Activated T-cell treated with anti-CD3 and anti-CD28 coated beads, Interleukin-2, amount 50 U/mL, for 4 hours (primary cell): ENCODE data around the gene TTC34. TPM values are rescaled to one million over a fixed set of nuclear protein-coding genes. Genes with fewer than 3 reads are reported as not detected.
"Not testable (repeated sequence)": the region's sequence is repeated elsewhere in the genome, so short reads cannot be mapped to it uniquely, and the experiment has no call there.

Source experiments
- ATAC-seq, 2 donors: fragments of 200-7000 bp; cut with Tn5 transposase; one replicate each; pipeline ENCODE4 v1.10.0; 2021
- DNase-seq: peaks from one replicate; pipeline ENCODE4 v3.0.0-alpha.2; 2020
- H3K27me3 Mint-ChIP-seq: one replicate; pipeline ENCODE4 v1.8.0; 2021; ENCODE audit warnings: low read depth, mixed read lengths
- H3K36me3 Mint-ChIP-seq: one replicate; pipeline ENCODE4 v1.8.0; 2022; ENCODE audit warnings: mixed read lengths; ENCODE audit not compliant: insufficient read depth
- H3K4me1 Mint-ChIP-seq: one replicate; pipeline ENCODE4 v1.8.0; 2021; ENCODE audit warnings: low read depth, mixed read lengths
- H3K4me3 Mint-ChIP-seq: one replicate; pipeline ENCODE4 v1.8.0; 2021; ENCODE audit warnings: mild to moderate bottlenecking, moderate library complexity, mixed read lengths
- H3K9me3 Mint-ChIP-seq: one replicate; pipeline ENCODE4 v1.8.0; 2021; ENCODE audit warnings: mixed read lengths
- total RNA-seq, 3 donors: library from RNA; stranded (reverse); gene quantifications; one replicate each; pipeline ENCODE4 v1.2.1, GENCODE V29; 2021

Gene TTC34
- total RNA-seq, 3 donors from 2014 or later, result 0.56 to 0.82 (median 0.60) TPM

DNA sequence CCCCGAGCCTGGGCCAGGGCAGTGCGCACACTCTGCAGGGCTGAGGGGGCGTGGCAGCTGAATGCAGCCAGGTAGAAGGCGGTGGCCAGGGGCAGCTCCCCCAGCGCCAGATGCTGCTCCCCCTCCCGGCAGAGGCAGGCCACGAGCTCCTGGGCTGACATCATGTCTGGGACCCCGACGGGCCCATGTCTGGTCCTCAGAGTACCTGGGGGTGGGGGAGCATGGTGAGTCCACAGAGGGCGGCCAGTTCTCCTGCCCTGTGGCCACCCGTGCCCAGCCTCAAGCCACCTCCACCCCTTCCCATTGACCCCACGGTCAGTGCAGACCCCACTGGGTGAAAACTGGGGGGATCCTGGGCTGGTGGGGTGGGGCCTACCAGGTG lies 838 bp downstream of the TTC34 start:
- no peaks in the 10 kb centered on the region for H3K36me3 Mint-ChIP-seq
- no peak for DNase-seq
- no peak overlapping the region for H3K4me3 Mint-ChIP-seq
- H3K9me3 Mint-ChIP-seq, result no peaks in the 10 kb centered on the region
- peaks cover 14% of the 10 kb centered on the region for H3K27me3 Mint-ChIP-seq
- H3K4me1 Mint-ChIP-seq, result peaks cover 3% of the 10 kb centered on the region
- no peak for ATAC-seq

DNA sequence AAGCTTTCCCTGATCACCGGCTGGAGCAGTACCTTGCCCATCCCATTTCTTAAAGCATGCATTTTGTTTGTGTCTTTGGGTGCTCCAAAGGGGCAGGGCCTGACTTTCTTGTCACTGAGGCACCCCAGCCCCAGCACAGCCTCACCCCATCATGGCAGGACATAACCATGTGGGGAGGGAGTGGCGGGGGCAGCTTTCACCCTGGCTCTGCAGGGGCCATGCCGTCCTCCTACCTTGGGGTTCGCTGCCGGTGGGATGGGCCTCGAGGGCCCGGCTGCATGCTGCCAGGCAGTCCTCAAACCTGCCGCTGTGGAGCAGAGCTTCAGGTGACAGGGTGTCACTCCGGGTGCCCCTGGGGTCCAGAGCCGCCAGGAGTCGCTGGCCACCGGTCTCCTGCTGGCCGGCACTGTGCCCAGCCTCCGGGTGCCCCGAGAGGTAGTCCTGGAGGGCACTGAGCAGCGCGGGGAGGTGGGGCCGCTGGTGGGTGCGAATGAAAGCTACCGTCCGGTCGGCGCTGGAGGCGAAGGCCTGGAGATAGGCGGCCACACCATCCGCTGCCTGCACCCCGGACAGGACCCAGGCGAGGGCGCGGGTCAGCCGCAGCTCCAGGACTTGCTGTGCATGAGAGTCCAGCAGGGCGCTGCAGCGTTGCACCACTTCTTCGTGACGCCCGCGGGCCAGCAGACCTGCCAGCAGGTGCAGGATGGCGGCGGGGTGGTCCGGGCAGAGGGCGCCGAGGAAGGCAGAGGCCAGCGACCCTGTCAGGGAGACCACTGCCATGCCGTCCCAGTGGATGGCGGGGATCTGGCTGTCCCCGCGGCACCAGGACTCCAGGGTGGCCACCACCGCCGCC lies 1.5 kb downstream of the TTC34 start:
- DNase-seq, result no peak
- H3K4me3 Mint-ChIP-seq, result no peak overlapping the region
- peaks cover 14% of the 10 kb centered on the region for H3K27me3 Mint-ChIP-seq
- ATAC-seq, result no peak
- no peaks in the 10 kb centered on the region for H3K9me3 Mint-ChIP-seq
- no peaks in the 10 kb centered on the region for H3K36me3 Mint-ChIP-seq
- H3K4me1 Mint-ChIP-seq, result peaks cover 3% of the 10 kb centered on the region

DNA sequence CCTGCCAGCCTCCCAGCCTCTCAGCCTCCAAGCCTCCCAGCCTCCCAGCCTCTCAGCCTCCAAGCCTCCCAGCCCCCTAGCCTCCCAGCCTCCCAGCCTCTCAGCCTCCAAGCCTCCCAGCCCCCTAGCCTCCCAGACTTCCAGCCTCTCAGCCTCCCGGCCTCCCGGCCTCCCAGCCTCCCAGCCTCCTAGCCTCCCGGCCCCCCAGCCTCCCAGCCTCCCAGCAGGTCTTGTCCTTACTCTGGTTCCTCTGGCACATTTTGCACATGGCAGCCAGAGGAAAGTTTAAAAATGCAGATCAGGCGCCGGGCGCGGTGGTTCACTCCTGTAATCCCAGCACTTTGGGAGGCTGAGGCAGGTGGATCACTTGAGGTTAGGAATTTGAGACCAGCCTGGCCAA lies 2.5 kb downstream of the TTC34 start:
- not testable (repeated sequence) for H3K4me1 Mint-ChIP-seq, H3K9me3 Mint-ChIP-seq, H3K4me3 Mint-ChIP-seq, ATAC-seq, H3K36me3 Mint-ChIP-seq, DNase-seq
- H3K27me3 Mint-ChIP-seq, result peaks cover 16% of the 10 kb centered on the region

DNA sequence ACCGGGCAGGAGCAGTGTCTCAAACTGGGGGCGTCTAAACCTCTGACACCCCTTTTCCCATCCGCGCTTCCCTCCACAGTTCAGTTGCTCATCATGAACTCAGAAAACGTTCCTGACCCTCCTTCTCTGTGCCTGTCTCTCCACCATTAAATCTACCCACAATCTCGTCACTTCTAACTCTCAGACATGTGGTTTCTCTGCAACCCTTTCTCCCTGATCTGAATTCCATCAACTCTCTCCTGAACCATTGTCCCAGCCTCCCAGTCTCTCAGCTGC lies 3.8 kb downstream of the TTC34 start:
- Mint-ChIP-seq H3K27me3 (peaks cover 24% of the 10 kb centered on the region), H3K4me3 (no peak overlapping the region), H3K9me3 (peaks cover 9% of the 10 kb centered on the region), H3K36me3 (peaks cover 2% of the 10 kb centered on the region), H3K4me1 (peaks cover 3% of the 10 kb centered on the region)
- DNase-seq, result no peak
- no peak for ATAC-seq

DNA sequence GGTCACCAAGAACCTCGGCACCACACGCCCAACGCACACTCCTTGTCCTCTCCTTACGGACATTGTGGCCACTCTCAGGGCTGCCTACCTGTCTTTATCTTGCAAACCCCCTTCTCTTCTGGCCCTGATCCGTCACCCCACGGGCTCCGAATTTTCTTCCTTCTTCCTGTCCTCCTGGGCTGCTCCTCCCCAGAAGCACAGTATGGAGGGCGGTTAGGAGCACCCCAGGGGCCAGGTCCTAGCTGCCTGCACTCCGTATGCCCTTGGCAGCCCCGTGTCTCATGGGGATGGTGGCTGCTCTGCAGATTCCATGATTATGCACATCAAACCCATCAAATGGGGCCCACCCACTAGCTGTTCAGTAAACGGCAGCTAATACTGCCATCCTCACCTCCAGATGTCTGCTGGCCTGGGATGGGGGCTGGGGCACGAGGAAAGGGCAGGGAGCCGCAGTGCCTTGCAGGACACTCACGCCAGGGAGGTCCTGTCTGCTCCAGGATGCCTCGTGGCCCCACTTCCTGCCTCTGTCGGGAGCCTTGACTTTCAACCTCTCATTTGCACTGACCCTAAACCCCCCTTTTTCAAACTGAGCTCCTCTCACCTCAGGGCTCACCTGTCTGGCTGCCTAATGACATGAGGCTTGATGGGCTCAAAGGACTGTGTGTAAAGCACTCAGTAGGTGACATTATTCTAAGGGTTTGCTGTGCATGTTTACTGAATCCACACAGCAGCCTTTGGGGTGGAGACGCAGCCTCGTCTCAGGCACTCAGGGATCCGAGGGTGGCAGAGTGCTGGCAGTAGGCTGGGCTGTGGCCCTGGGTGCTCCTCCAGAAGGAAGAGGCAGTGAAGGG lies 4.4 kb downstream of the TTC34 start:
- peaks cover 30% of the 10 kb centered on the region for H3K27me3 Mint-ChIP-seq
- no peak overlapping the region for H3K4me3 Mint-ChIP-seq
- H3K4me1 Mint-ChIP-seq, result peaks cover 3% of the 10 kb centered on the region
- DNase-seq, result no peak
- peaks cover 14% of the 10 kb centered on the region for H3K9me3 Mint-ChIP-seq
- ATAC-seq, result no peak
- H3K36me3 Mint-ChIP-seq, result peaks cover 5% of the 10 kb centered on the region

DNA sequence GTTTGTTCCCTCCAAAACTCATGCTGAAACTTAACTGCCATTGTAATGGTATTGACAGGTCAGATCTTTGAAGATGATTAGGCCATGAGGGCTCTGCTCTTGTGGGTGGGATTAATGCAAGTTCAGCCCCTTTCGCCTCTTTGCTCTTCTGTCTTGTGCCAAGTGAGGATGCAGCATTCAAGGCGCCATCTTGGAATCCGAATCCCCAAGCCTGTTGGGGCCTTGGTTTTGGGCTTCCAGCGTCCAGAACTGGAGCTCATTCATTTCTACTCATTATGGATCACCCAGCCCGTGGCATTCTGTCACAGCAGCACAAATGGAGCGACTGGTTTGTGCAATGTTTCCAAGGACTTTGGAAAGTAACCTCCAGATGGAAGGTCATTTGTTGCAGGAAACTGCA lies 5.6 kb downstream of the TTC34 start:
- DNase-seq (no peak), ATAC-seq (no peak)

DNA sequence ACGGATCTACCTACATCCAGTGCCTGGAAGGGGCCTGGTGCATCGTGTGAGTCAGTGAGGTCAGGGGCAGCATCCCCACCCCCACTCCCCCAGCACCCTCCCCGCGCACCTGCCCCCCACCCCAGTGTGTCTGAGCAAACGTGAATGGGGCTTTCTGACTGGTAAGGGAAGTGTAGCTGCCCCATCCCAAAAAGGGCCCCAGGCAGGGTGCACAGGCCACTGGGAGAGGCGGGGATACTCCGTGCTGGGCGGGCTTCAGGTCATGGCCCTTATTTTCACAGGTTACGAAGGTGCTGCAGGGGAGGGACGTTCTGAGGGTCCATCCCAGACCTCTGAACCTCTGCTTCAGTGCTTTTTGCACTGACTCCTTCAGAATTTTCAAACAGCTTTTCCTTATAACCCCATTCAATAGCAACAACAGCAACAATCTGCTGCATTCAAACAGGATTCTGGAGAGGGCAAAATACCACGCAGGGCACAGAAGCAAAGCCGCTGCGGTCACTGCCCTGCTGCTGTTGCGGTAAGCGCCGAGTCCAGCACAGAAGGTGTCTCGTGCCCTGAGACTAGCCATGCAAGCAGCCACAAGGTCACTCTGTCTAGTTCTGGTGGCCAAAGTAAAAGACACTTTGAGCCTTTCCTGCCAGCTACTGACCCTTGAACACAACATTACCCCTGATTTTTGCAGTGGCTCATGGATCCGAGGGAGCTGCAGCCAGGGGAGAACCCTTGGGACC lies 10.3 kb downstream of the TTC34 start:
- H3K9me3 Mint-ChIP-seq, result peaks cover 15% of the 10 kb centered on the region
- H3K4me1 Mint-ChIP-seq, result peaks cover 8% of the 10 kb centered on the region
- H3K36me3 Mint-ChIP-seq, result peaks cover 5% of the 10 kb centered on the region
- ATAC-seq, result no peak
- no peak for DNase-seq
- peaks cover 46% of the 10 kb centered on the region for H3K27me3 Mint-ChIP-seq
- no peak overlapping the region for H3K4me3 Mint-ChIP-seq

More for the DNA sequence above, 5.6 kb downstream of the TTC34 start:
- Mint-ChIP-seq H3K4me1 (no peaks in the 10 kb centered on the region), H3K27me3 (peaks cover 37% of the 10 kb centered on the region), H3K9me3 (peaks cover 15% of the 10 kb centered on the region), H3K36me3 (peaks cover 5% of the 10 kb centered on the region), H3K4me3 (no peak overlapping the region)

DNA sequence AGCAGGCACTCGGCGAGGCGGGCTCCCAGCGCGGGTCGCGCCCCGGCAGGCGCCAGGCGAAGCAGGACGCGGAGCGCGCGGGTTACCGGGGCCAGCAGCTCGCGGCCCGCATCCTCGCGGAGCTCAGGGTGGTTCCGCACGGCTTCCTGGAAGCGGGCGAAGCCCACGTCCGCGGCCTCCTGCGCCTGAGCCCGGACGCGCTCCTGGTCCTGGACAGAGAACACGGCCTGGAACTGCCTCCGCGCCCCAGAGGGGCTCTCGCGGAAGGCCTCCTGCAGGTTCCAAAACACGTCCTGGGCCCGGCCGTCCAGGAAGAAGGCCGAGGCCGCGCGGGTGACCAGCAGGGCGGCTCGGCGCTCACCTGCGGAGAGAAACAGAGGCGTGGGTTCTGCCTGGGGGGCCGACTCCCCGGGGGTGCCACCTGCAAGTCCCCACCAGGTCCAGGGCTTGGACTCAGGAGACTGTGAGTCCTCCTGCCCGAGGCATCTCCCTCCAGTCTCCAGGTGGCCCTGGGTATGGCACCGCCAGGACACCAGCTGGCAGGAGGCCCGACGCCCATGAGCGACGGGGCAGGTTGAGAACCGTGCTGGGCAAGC lies 11.4 kb downstream of the TTC34 start:
- Mint-ChIP-seq H3K9me3 (peaks cover 15% of the 10 kb centered on the region), H3K27me3 (peaks cover 46% of the 10 kb centered on the region), H3K36me3 (peaks cover 5% of the 10 kb centered on the region), H3K4me3 (no peak overlapping the region), H3K4me1 (peaks cover 8% of the 10 kb centered on the region)
- ATAC-seq, result no peak
- DNase-seq, result no peak

DNA sequence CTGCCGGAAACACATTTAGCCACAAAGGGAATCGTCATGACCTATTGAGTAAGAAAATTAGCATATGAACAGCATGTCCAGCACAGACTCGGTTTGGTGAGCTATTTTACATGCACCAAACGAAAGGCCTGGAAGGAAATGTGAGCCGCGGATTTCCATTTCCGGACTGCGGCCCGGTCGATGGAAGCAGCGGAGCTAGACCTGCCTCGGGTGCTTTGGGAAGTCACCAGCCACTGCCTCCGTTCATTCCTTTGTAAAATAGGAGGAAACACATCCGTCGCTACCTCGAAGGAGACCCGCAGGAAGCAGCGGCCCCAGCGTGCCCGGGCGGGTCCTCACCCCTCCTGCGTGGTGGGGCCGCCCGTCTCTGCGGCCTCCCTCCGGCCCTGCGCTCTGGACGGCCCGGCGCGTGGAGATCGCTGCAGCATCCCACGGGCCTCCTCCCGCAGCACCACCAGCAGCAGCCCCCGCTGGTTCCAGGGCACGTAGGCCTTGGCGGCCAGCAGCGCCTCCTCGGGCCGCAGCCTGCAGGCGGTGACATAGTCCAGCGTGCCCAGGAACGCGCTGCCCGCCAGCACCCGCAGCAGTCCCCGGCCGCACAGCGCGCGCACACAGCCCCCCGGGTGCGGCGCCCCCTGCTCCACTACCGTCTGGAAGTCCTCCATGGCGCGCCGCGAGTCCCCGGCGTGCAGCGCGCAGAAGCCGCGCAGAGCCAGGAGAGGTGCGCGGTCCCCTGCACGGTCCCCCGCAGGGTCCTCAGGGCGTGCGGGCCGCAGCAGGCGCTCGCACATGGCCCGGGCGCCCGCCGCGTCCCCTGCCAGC lies 12.1 kb downstream of the TTC34 start:
- H3K9me3 Mint-ChIP-seq, result peaks cover 12% of the 10 kb centered on the region
- no peak overlapping the region for H3K4me3 Mint-ChIP-seq
- ATAC-seq (peak in 1 of 2 donors; percentile 11), DNase-seq (no peak)
- H3K4me1 Mint-ChIP-seq, result peaks cover 8% of the 10 kb centered on the region
- H3K27me3 Mint-ChIP-seq, result peaks cover 44% of the 10 kb centered on the region
- peaks cover 3% of the 10 kb centered on the region for H3K36me3 Mint-ChIP-seq

DNA sequence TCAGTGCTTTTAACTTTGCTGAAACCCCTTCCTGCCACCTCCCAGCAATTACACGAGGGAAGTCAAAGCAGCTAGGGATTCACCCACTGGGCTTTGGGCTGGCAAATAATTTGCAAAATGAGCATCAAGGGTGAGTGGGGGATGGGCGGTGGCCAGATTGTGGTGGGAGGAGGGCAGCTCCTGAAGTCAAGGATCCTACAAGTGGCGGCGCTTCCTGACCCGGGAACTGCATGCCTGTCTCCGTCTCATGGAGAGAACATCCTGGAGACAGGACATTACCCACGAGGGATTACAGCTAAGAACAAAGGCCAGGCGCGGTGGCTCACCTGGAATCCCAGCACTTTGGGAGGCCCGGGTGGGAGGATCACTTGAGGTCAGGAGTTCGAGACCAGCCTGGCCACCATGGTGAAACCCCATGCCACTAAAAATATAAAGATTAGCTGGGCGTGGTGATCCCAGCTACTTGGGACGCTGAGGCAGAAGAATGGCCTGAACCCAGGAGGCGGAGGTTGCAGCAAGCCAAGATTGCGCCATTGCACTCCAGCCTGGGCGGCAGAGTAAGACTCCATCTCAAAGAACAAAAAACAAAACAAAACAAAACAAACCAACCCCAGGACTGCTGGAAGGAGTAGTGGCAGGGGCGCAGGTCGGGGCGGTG lies 12.9 kb downstream of the TTC34 start:
- H3K36me3 Mint-ChIP-seq, result peaks cover 3% of the 10 kb centered on the region
- peaks cover 8% of the 10 kb centered on the region for H3K4me1 Mint-ChIP-seq
- peaks cover 11% of the 10 kb centered on the region for H3K9me3 Mint-ChIP-seq
- H3K4me3 Mint-ChIP-seq, result no peak overlapping the region
- DNase-seq (no peak), ATAC-seq (no peak)
- H3K27me3 Mint-ChIP-seq, result peaks cover 47% of the 10 kb centered on the region

DNA sequence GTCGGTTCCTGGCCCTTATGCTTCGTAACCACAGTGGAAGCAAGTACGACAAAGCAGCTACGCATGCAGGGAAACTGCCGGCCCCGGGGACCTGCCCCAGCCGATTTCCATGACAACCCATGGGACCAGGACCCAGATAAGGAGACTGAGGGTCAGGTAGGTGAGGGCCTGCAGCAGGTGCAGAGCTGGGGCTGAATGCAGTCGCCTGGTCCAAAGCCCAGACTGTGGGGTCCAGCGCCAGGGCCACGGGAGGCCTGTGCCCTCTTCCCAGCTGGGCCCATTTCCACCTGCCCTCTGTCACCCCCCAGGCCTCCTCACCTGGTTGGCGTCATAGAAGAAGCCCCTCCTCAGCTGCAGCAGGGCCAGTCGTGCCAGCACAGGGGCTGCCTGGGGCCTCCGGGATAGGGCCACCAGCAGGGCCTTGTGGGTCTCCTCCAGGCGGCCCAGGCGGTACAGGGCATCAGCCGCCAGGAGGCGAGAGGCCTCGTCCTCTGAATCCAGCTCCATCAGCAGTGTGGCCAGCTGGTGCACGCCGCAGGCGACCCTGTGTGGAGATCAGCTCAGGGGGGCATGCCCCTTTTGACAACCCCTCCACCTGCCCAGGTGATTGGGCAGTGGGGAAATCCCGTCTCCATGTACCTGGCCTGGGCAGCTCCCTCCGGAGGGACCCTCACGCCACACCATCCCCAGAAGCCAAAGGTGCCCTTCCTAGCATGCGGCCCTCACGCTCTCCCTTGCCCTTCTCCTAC lies 14.2 kb downstream of the TTC34 start:
- Mint-ChIP-seq H3K9me3 (peaks cover 7% of the 10 kb centered on the region), H3K4me3 (no peak overlapping the region), H3K27me3 (peaks cover 39% of the 10 kb centered on the region), H3K4me1 (peaks cover 8% of the 10 kb centered on the region), H3K36me3 (peaks cover 3% of the 10 kb centered on the region)
- ATAC-seq, result no peak
- no peak for DNase-seq

DNA sequence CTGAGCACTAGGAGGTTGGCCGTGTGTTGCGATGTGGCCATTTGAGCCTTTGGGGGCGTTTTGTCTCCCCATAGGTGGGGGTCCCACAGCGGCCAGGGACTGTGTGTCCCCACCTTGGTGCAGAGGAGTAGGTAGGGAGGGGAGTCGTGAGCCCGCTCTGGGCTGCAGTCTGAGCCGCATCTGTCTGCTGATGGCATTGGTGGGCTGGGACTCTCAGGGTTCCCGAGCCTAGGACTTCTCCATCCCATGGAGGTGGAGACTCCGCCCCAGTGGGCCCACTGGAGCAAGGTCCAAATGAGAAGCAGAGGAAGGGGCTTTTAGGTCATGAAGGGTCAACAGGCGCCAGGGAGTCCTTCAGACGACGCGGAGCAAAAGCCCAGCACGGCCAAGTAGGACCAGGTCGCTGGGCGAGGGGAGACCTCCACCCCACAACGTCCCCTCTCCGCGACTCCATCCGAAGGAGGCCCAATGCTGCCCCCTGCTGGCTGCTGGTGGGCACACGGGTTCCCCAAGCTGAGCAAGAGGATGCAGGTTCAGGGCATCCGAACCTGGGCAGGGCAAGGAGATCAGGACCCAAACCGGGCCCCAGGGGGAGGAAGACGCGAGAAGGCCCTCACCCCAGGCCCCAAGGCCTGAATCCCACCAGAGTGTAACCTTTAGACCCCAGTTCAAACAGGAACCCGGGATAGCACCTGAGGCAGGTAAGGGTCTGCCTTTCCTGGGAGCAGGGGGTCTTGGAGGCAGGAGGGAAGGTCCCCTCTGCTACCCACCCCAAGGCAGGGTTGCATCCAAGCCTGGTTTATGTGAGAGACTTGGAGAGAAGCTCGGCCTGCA lies 14.9 kb downstream of the TTC34 start:
- Mint-ChIP-seq H3K36me3 (peaks cover 2% of the 10 kb centered on the region), H3K9me3 (peaks cover 11% of the 10 kb centered on the region), H3K27me3 (peaks cover 34% of the 10 kb centered on the region), H3K4me3 (no peak overlapping the region), H3K4me1 (peaks cover 8% of the 10 kb centered on the region)
- DNase-seq, result peak; percentile 78
- peak; percentile 78 to 79 for ATAC-seq
